Body of pancreas (tissue), 4 donors: Measurements from ENCODE around the gene CCL20. TPM values are rescaled to one million over a fixed set of nuclear protein-coding genes. Genes with fewer than 3 reads are reported as not detected.

Experiments used
- ATAC-seq: fragments of 150-250 bp; one replicate; pipeline ENCODE4 v1.9.1; 2016
- DNase-seq, 4 donors: peaks; one replicate each; pipeline ENCODE4 v3.0.0-alpha.2; 2019
- H3K27ac ChIP-seq, 4 donors: fragments of 200-600 bp; sonication (generic); 1 replicate in 3 of 4; 2 replicates in 1 of 4; pipeline versions ENCODE4 v1.5.1 to v1.6.1; 2016 to 2019; ENCODE audit warnings: mild to moderate bottlenecking in 1 of 4, mixed read lengths in 1 of 4, moderate library complexity in 1 of 4
- H3K27me3 ChIP-seq, 2 donors: fragments of 200-600 bp; sonication (generic); one replicate each; pipeline ENCODE4 v1.6.0; 2016; ENCODE audit warnings: mild to moderate bottlenecking in 1 of 2
- H3K36me3 ChIP-seq, 2 donors: fragments of 200-600 bp; sonication (generic); replicated peaks in 1 of 2; 2 replicates each; pipeline ENCODE4 v1.5.1; 2016; ENCODE audit warnings: low read depth in 2 of 2; ENCODE audit not compliant: insufficient read depth in 1 of 2
- H3K4me1 ChIP-seq: fragments of 200-600 bp; sonication (generic); one replicate; pipeline ENCODE4 v1.6.0; 2016
- H3K4me3 ChIP-seq, 2 donors: fragments of 200-600 bp; sonication (generic); 1 replicate in 1 of 2; 2 replicates in 1 of 2; pipeline ENCODE4 v1.5.1; 2016 to 2019
- H3K9me3 ChIP-seq, 3 donors: fragments of 200-600 bp; sonication (generic); 1 replicate in 2 of 3; 2 replicates in 1 of 3; pipeline ENCODE4 v1.5.1; 2016
- POLR2A ChIP-seq, 3 donors: fragments of 450-650 bp; IDR thresholded peaks; one replicate each; pipeline ENCODE4 v1.6.1; 2016; ENCODE audit warnings: antibody characterized with exemption in 3 of 3, mild to moderate bottlenecking in 2 of 3
- WGBS, 2 donors: methylation state at CpG; one replicate each; pipeline ENCODE4 v1.1.5; 2017; 5-methylcytosine and 5-hydroxymethylcytosine counted together
- intact Hi-C: fragments of 100-400 bp; cut with DNase I; formaldehyde crosslinking; loops from one replicate; pipeline ENCODE4 v1.15.1; 2023
- total RNA-seq, 2 donors: library from RNA; depleted of rRNA; stranded (reverse); fragments of >200 nt; gene quantifications; one replicate each; pipeline ENCODE4 v1.1.0, GENCODE V29; 2016
- TF ChIP-seq, protein P1 (sequence below), 7 experiments: fragments of 450-650 bp in 4 of 7; fragments of 200-600 bp in 3 of 7; sonication (generic) in 3 of 7; IDR thresholded peaks; one replicate each; pipeline ENCODE4 v1.5.1; 2016 to 2019; ENCODE audit warnings: antibody characterized with exemption in 7 of 7

The CCL20 gene
- total RNA-seq, 2 donors from 2014 or later = 2.6 TPM; not detected in 1

DNA sequence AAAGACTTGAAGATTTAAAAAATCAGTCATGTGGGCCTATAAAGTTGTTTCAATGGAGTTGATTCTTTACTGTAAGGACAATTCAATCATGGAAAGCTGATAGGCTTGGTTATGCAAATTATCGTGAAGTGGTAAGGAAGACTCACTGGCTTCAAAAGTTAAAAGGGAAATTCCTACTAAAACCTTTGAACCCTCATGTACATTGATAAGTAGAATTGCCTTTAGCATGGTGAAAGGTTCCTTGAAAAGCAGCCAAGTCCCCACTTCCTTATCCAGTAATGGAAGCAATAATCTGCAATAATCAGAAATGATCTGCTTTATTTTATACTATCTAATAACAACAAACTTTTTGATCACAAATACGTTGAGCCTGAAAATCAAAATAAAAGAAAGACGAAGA, 14.4 kb upstream of the CCL20 start:
- H3K9me3 ChIP-seq = no peaks in the 10 kb centered on the region
- H3K27ac ChIP-seq = no peak overlapping the region
- TF ChIP-seq, protein P1, sequence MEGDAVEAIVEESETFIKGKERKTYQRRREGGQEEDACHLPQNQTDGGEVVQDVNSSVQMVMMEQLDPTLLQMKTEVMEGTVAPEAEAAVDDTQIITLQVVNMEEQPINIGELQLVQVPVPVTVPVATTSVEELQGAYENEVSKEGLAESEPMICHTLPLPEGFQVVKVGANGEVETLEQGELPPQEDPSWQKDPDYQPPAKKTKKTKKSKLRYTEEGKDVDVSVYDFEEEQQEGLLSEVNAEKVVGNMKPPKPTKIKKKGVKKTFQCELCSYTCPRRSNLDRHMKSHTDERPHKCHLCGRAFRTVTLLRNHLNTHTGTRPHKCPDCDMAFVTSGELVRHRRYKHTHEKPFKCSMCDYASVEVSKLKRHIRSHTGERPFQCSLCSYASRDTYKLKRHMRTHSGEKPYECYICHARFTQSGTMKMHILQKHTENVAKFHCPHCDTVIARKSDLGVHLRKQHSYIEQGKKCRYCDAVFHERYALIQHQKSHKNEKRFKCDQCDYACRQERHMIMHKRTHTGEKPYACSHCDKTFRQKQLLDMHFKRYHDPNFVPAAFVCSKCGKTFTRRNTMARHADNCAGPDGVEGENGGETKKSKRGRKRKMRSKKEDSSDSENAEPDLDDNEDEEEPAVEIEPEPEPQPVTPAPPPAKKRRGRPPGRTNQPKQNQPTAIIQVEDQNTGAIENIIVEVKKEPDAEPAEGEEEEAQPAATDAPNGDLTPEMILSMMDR (IDR thresholded peaks at IDR 0.05) = no peak
- no peak for TF ChIP-seq POLR2A (IDR thresholded peaks at IDR 0.05)
- H3K4me3 ChIP-seq = no peak overlapping the region
- ATAC-seq (no peak), DNase-seq (no peak)
- intact Hi-C loops = no loop called here
- H3K4me1 ChIP-seq = no peaks in the 10 kb centered on the region
- WGBS, 2 donors = 48 to 49% methylated on average over 3 of the region's 3 CpGs
- H3K36me3 ChIP-seq = no peaks in the 10 kb centered on the region
- no peaks in the 10 kb centered on the region for H3K27me3 ChIP-seq

DNA sequence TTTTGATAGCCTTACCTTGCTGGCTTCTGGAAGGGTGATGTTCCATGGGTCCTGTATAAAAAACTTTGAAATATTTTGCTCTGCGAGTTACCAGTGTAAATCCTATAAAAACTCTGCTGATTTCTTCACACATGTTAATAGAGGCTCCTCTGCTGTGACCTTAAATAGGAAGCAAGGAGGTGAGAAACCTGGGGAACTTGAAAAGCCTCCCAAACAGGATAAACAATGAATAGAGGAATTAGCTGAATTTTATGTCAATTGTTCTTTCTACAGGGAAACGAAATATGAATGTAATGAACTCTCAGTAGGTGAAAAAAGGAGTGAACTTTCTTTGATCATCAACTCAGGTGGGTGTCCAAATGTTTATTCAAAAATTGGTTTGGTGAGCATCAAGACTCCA, 10.8 kb upstream of the CCL20 start:
- TF ChIP-seq, protein P1 (IDR thresholded peaks at IDR 0.05) = no peak
- TF ChIP-seq POLR2A (IDR thresholded peaks at IDR 0.05) = no peak
- 29 to 33% methylated on average over 2 of the region's 2 CpGs for WGBS, 2 donors
- Histone ChIP-seq H3K4me3 (no peak overlapping the region), H3K27ac (no peak overlapping the region), H3K27me3 (no peaks in the 10 kb centered on the region), H3K4me1 (no peaks in the 10 kb centered on the region), H3K36me3 (no peaks in the 10 kb centered on the region), H3K9me3 (no peaks in the 10 kb centered on the region)
- ATAC-seq = no peak
- no peak for DNase-seq
- intact Hi-C loops = no loop called here

DNA sequence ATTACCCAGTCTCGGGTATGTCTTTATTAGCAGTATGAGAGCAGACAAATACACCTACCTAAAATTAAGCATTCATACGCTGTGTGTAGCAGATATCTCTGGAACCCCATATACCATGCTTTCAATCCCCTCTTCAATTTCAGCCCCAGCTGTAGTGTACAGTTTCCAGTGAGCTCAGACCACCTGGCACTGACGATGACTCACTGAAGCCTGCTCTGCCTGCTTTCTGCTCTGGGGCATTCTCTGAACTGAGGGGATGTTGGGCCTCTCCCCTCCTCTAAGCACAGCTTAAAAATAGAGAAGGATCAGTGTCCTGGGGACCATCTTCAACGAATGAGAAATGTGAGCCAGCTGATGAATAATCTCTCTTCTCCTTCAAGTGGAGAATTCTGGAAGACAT, 8.7 kb upstream of the CCL20 start:
- intact Hi-C loops = no loop called here
- 63 to 69% methylated on average over 4 of the region's 4 CpGs for WGBS, 2 donors
- H3K9me3 ChIP-seq = no peaks in the 10 kb centered on the region
- no peaks in the 10 kb centered on the region for H3K36me3 ChIP-seq
- H3K27me3 ChIP-seq = no peaks in the 10 kb centered on the region
- H3K27ac ChIP-seq = no peak overlapping the region
- no peak for ATAC-seq
- no peak for DNase-seq
- no peak overlapping the region for H3K4me3 ChIP-seq
- TF ChIP-seq, protein P1 (IDR thresholded peaks at IDR 0.05) = no peak
- no peak for TF ChIP-seq POLR2A (IDR thresholded peaks at IDR 0.05)
- no peaks in the 10 kb centered on the region for H3K4me1 ChIP-seq

DNA sequence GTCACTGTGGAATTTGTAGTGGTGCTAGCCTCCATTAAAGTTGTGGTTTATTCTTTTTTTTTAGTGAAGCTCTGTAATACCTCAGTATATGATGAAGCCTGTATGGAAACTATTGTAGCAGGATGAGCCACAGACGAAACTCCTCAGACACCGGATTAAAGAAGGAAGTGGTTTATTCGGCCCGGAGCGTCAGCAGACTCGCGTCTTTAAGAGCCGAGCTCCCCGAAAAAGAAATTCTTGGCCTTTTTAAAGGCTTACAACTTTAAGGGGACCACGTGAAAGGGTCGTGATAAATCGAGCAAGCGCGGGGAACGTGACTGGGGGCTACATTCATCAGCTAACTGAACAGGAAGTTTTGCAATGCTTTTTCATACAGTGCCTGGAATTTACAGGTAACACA, 8.1 kb upstream of the CCL20 start:
- Histone ChIP-seq H3K27me3 (no peaks in the 10 kb centered on the region), H3K36me3 (no peaks in the 10 kb centered on the region), H3K27ac (no peak overlapping the region), H3K4me1 (no peaks in the 10 kb centered on the region), H3K9me3 (no peaks in the 10 kb centered on the region), H3K4me3 (no peak overlapping the region)
- no peak for TF ChIP-seq POLR2A (IDR thresholded peaks at IDR 0.05)
- TF ChIP-seq, protein P1 (IDR thresholded peaks at IDR 0.05) = no peak
- WGBS, 2 donors = 58 to 78% methylated on average over 15 of the region's 15 CpGs
- ATAC-seq (no peak), DNase-seq (peak in 1 of 4 donors; percentile 38)
- intact Hi-C loops = no loop called here

DNA sequence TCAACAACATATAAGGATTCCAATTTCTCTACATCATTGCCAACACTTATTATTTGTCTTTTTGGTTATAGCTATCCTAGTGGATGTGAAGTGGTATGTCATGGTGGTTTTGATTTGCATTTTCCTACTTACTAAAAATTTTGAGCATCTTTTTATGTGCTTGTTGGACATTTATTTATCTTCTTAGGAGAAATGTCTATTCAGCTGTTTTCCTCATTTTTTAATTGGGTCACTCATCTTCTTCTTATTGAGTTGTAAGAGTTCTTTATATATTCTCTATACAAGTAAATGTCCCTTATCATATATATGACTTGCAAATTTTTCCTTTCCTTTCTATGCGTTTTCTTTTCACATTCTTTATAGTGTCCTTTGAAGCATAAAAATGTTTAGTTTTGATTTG, 4.7 kb upstream of the CCL20 start:
- H3K4me3 ChIP-seq = no peak overlapping the region
- intact Hi-C loops = no loop called here
- no peak overlapping the region for H3K27ac ChIP-seq
- DNase-seq (no peak), ATAC-seq (no peak)
- peaks cover 0 to 1% of the 10 kb centered on the region in 2 donors for H3K27me3 ChIP-seq
- H3K9me3 ChIP-seq = no peaks in the 10 kb centered on the region
- H3K36me3 ChIP-seq = no peaks in the 10 kb centered on the region
- 64 to 71% methylated on average over 1 of the region's 1 CpG for WGBS, 2 donors
- no peaks in the 10 kb centered on the region for H3K4me1 ChIP-seq
- TF ChIP-seq, protein P1 (IDR thresholded peaks at IDR 0.05) = no peak
- TF ChIP-seq POLR2A (IDR thresholded peaks at IDR 0.05) = no peak
